ENCODE results near the gene TUBB2A.
"Not testable (repeated sequence)": the region's sequence is repeated elsewhere in the genome, so short reads cannot be mapped to it uniquely, and the experiment has no call there.

The TUBB2A gene

DNA sequence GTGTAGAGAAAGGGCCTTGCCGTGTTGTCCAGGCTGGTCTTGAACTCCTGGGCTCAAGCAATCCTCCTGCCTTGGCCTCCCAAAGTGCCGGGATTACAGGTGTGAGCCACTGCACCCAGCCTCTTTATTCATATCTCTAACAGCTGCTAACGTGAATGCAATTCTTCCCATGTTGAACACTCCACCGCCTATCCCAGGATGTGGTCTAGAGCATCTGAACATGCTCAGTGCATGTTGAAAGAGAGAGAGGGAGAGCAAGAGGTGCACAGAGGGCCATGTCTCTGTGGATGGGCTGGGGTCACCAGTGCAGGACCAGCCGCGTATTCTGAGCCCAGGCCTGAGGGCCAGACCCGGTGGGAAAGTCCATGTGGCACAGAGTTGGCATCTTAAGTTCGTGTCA is 12.8 kb downstream of the TUBB2A start:
- Mint-ChIP-seq H3K4me3 (no peak overlapping the region), H3K9me3 (no peaks in the 10 kb centered on the region), H3K4me1 (peaks cover 11% of the 10 kb centered on the region), H3K27ac (no peak overlapping the region), H3K27me3 (no peaks in the 10 kb centered on the region), H3K36me3 (peaks cover 45% of the 10 kb centered on the region)
- no peak for ATAC-seq

DNA sequence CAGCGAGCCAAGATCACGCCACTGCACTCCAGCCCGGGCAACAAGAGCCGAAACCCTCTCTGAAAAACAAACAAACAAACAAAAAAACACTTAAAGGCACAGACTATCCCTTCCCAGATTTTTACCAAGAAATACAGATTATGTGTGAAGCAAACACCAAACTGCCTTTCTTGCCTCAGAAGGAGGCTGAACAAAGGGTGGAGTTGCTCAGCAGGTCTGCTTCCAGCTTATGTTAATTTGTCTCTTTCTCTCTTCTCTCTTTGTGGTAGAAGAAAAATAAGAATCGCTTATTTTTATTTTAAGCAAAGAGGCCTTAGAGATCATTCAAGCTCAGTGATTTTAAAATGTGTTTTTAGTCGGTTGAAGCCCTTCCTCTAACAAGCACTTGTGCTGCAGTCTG is 14.2 kb downstream of the TUBB2A start:
- Mint-ChIP-seq H3K4me3 (no peak overlapping the region), H3K27me3 (no peaks in the 10 kb centered on the region), H3K9me3 (no peaks in the 10 kb centered on the region), H3K27ac (no peak overlapping the region), H3K4me1 (peaks cover 21% of the 10 kb centered on the region), H3K36me3 (peaks cover 53% of the 10 kb centered on the region)
- ATAC-seq = no peak

DNA sequence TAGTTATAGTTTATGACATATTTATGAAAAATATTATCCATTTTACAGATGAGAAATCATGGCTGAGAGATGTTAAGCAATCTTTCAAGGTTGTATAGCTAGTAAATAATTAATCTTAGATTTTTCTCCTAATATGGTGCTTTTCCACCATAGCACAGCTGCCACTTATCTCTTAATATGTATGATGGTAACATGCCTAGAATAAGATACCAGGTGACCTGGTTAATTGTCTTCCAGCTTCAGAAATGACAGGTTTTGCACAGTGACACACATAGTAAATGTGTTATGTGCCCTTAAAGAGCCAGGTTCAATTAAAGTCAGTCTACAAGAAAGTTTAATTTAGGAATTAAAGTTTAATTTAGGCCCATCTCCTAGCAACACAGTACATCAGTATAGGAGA is 14.8 kb downstream of the TUBB2A start:
- no peaks in the 10 kb centered on the region for H3K27me3 Mint-ChIP-seq
- H3K4me1 Mint-ChIP-seq = peaks cover 21% of the 10 kb centered on the region
- no peak for ATAC-seq
- H3K9me3 Mint-ChIP-seq = no peaks in the 10 kb centered on the region
- H3K27ac Mint-ChIP-seq = no peak overlapping the region
- no peak overlapping the region for H3K4me3 Mint-ChIP-seq
- H3K36me3 Mint-ChIP-seq = peaks cover 53% of the 10 kb centered on the region

DNA sequence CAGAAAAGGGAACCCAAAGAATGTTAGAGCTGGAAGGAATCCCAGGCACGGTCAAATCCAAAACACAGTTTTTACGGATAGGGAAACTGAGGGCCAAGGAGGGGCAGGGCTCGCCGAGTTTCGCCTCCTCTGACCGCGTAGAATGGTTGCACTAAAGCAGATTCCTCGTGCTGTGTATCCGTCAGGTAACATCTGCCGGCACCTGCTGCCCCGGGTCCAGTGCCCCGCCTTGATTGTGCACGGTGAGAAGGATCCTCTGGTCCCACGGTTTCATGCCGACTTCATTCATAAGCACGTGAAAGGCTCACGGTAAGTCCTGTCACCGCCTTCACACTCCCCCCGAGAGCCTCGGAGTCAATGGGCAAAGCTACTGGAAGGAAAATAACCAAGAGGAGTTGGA is 17.1 kb downstream of the TUBB2A start:
- Mint-ChIP-seq H3K4me3 (no peak overlapping the region), H3K4me1 (peaks cover 21% of the 10 kb centered on the region), H3K27me3 (no peaks in the 10 kb centered on the region), H3K36me3 (peaks cover 55% of the 10 kb centered on the region), H3K27ac (no peak overlapping the region), H3K9me3 (no peaks in the 10 kb centered on the region)
- no peak for ATAC-seq

DNA sequence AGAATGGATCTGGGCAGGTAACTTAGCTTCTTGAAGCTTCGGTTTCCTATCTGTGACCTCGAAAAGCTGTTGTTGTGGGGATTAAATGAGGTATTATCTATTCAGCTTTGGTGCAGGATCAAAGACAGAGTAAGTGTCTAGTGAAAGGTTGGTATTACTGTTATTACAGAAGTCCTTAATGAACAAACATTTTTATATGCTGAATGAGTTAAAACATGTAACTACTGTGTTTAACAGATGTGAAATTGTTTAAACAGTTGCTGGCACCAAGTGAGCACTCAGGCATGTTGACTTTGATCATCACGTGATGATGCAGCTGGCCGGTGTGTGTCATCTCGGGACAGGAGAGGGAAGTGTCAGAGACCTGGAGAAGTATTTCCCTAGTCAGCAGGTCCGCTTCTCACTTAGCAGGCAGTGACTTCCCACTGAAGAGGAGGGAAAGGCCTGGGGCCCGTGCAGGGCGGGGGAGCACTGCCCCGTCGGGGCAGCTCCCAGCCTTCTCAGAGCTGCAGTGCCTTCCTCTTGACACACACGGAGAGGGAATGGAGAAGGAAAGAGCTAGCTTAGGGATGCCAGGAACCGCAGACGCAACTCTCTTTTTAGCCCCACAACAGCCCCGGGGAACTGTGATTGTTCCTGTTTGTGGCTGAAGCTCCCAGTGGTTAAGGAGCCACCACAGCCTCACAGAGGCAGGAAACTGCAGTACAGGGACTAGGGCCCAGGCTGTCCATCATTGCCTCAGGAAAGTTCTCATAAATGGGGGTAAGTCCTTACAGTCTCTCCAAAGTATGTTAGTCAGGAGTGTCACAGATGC is 18.0 kb downstream of the TUBB2A start:
- Mint-ChIP-seq H3K4me3 (peak overlapping the region; percentile 14), H3K27ac (peak overlapping the region; percentile 64), H3K9me3 (no peaks in the 10 kb centered on the region), H3K27me3 (no peaks in the 10 kb centered on the region), H3K36me3 (peaks cover 49% of the 10 kb centered on the region), H3K4me1 (peaks cover 14% of the 10 kb centered on the region)
- ATAC-seq = peak; percentile 73

DNA sequence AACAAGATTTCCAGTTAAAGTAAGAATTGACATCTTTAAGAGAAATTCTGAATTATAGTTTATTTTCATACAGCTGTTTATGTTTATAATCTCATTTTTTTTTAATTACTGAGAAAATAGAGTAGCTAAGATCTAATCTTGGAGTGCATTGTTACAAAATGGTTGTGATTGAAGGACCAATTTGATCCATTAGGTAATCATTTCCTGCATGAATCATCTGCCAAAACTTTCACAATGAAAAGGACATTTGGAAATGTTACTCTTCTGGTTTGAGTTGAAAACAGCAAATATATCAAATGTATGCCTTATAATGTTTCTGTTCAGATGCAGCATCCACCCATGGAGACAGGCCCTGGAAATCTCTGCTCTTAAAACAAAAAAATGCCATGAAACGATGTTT is 19.0 kb downstream of the TUBB2A start:
- Mint-ChIP-seq H3K4me3 (no peak overlapping the region), H3K36me3 (peaks cover 51% of the 10 kb centered on the region), H3K27me3 (no peaks in the 10 kb centered on the region), H3K4me1 (peaks cover 14% of the 10 kb centered on the region), H3K9me3 (no peaks in the 10 kb centered on the region), H3K27ac (no peak overlapping the region)
- ATAC-seq = no peak

DNA sequence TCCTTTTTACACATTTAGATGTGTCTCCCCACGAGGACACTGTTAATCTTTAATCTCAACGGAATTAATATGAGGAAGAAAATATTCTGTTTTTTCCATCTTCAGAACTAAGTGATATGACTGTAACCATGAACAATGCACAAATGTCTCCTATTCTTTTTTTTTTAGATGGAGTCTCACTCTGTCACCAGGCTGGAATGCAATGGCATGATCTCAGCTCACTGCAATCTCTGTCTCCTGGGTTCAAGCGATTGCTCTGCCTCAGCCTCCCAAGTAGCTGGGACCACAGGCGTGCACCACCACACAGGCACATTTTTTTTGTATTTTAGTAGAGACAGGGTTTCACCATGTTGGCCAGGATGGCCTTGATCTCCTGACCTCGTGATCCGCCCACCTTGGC is 19.5 kb downstream of the TUBB2A start:
- not testable (repeated sequence) for H3K27me3 Mint-ChIP-seq, H3K9me3 Mint-ChIP-seq, H3K27ac Mint-ChIP-seq, ATAC-seq, H3K4me3 Mint-ChIP-seq
- Mint-ChIP-seq H3K4me1 (peaks cover 14% of the 10 kb centered on the region), H3K36me3 (peaks cover 55% of the 10 kb centered on the region)

DNA sequence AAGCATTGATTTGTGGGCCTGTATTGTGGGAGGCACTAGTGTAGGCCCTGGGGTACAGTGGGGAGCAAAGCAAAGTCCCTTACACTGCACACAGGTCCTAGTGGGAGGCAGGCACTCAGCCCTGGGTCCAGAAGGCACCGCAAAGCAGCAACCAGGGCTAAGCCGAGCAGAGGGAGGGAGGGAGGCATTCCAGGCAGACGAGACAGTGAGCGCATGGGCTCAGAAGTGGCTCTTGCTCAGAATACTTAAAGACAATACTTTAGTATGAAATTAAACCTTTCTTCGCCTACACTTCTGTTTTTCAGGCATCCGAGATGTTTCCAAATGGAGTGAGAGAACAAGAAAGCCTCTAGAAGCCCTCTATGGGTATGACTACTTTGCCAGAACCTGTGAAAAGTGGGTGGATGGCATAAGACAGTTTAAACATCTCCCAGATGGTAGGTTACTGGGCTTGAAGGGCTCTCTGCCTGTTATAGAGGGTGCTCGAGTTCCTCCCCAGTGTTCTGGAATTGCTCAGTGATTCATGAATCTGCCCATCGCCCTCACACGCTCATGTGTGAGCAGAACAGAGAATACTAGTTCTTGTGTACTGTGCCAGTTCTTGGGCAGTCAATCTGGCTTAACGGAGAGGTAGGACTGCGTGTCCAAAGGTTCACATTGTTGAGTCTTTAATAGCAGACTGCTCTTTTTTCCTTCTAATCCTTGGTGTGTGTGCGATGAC is 20.1 kb downstream of the TUBB2A start:
- H3K27me3 Mint-ChIP-seq = no peaks in the 10 kb centered on the region
- ATAC-seq = no peak
- peaks cover 14% of the 10 kb centered on the region for H3K4me1 Mint-ChIP-seq
- H3K9me3 Mint-ChIP-seq = no peaks in the 10 kb centered on the region
- H3K27ac Mint-ChIP-seq = no peak overlapping the region
- no peak overlapping the region for H3K4me3 Mint-ChIP-seq
- peaks cover 58% of the 10 kb centered on the region for H3K36me3 Mint-ChIP-seq

DNA sequence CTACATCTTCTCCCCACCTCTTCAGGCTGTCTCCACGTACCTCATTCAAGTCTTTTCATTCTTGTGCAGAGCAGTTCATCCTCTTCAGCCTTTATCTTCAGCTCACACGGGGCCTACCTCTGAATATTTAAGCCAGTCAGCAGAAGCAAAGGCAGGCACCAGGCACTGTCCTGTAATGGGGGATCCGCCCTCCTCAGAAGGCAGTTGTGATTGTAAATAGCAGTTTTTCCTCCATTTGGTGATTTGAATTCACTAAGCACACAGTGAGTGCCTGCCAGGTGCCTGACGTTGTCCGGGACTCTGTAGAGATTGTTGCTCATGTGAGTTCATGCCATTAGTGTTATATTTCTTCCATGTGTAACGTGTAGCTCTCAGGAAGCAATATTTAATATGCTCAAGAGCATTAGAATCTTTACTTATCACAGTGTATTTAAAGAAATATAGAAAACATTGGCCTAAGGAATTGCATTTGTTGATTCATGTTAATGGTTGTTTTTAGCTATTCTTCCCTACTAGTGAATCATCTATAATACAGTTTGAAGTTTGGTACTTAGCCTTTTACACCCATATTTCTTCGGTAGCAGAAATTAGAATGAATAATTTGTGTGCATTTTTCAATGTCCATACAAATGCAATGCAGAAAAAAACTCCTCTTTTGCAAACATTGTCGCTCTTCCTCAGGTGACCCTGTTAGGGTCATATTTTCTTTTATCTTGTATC is 20.9 kb downstream of the TUBB2A start:
- ATAC-seq = no peak
- H3K4me1 Mint-ChIP-seq = peaks cover 14% of the 10 kb centered on the region
- H3K9me3 Mint-ChIP-seq = no peaks in the 10 kb centered on the region
- no peak overlapping the region for H3K27ac Mint-ChIP-seq
- no peaks in the 10 kb centered on the region for H3K27me3 Mint-ChIP-seq
- H3K36me3 Mint-ChIP-seq = peaks cover 66% of the 10 kb centered on the region
- no peak overlapping the region for H3K4me3 Mint-ChIP-seq

DNA sequence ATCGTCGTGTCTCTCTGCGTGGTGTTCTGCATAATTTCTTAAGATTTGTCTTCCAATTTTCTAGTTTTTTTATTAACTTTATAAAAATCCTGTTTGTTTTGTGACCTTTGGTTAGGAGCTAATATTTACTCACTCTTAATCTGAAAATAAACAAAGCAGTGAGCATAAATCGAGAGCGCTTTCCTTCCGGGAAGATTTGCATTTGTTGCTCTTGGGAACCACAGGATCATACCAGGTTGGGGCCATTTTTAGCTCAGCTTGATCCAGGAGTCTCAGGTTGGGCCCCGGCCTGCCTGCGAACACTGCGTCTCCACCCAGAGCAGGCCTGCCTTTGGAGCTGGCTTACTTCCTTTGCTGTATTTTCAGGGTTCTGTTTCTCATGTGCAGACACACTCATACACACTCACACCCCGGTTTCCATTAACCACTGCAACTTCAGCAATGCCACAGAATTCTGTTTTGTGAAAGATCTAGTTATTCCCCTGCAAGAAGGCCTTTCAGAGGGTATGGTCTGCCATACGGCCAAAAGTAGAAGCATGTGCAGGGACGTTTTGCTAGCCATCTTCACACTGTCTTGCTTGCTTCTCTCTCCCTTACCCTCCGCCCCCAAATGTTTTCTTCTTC is 21.6 kb downstream of the TUBB2A start:
- no peaks in the 10 kb centered on the region for H3K27me3 Mint-ChIP-seq
- H3K27ac Mint-ChIP-seq = no peak overlapping the region
- H3K9me3 Mint-ChIP-seq = no peaks in the 10 kb centered on the region
- H3K4me1 Mint-ChIP-seq = peaks cover 14% of the 10 kb centered on the region
- H3K4me3 Mint-ChIP-seq = no peak overlapping the region
- H3K36me3 Mint-ChIP-seq = peaks cover 66% of the 10 kb centered on the region
- no peak for ATAC-seq

DNA sequence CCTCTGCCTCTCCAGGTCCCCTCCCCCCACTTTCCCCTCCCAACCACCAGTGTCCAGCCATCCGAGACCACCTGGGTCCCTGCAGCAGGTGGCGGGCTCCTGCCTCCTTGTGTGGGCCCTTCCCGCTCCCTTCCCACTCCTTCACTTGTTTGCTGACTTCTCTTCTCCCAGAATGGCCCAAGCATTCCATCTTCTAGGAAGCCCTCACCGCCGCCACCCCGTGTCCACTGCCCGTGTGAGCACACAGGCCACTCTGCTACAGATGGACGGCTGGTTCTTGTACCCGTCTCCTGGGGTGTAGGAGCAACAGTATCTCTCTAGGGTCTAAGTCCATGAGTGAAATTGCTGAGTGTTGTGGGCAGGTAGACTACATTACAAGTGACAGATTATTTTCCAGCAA is 23.8 kb downstream of the TUBB2A start:
- ATAC-seq = no peak
- no peak overlapping the region for H3K4me3 Mint-ChIP-seq
- no peaks in the 10 kb centered on the region for H3K27me3 Mint-ChIP-seq
- no peaks in the 10 kb centered on the region for H3K4me1 Mint-ChIP-seq
- no peaks in the 10 kb centered on the region for H3K9me3 Mint-ChIP-seq
- no peak overlapping the region for H3K27ac Mint-ChIP-seq
- H3K36me3 Mint-ChIP-seq = peaks cover 64% of the 10 kb centered on the region

DNA sequence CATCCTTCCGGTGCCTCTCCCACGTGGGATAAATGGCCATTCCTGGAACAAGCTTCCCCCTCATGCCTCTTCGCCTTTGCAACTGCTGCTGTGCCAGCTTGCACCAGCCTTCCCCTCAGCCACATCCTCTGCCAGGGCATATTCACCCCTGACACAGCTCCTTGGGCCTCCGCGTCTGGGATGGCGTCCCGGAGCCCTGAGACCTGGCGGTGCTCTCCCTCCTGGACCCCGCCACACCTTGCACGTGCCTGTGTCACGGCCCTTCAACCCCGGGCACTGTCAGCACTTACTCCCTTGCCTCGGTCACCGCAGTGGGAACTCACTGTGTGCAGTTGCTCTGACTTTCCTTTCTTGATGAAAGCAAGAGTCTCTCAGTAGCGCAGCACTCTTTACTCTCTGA is 25.6 kb downstream of the TUBB2A start:
- Mint-ChIP-seq H3K27me3 (no peaks in the 10 kb centered on the region), H3K36me3 (peaks cover 57% of the 10 kb centered on the region), H3K9me3 (no peaks in the 10 kb centered on the region), H3K27ac (no peak overlapping the region), H3K4me1 (no peaks in the 10 kb centered on the region), H3K4me3 (no peak overlapping the region)
- ATAC-seq = no peak

DNA sequence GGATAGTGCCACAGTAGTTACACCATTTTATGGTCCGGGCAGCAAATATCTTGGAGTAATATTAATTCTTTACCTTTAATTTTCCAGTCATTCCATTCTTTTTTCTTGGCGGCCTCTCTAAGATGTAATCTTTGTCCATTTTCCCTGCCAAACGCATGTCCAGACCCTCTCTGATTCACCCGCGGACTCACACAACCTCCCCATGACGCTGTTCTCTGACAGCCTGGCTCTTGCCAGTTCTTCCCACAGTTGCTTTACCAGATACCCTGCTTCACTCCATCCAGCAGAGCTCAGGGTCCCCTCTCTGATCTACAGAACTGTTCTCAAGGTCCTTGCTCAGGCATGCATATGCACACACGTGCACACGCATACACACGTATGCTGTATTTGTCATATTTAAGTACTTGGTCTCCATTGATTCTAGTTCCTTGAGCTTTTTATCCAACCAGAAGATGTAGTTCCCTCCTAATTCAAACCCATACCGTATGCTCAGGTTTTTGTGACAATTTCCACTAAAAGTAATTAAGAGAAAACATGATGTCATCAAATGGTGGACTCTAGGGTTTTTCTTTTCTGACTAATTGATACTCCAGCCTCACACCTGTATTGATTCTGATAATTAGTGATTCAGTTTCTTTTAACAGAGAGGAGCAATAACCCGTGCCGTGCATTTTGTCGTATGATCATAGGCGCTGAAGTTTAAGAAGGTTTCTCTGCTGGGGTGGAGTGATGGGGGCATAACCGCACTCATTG is 28.8 kb downstream of the TUBB2A start:
- Mint-ChIP-seq H3K9me3 (no peaks in the 10 kb centered on the region), H3K4me3 (no peak overlapping the region), H3K27me3 (no peaks in the 10 kb centered on the region), H3K4me1 (no peaks in the 10 kb centered on the region), H3K27ac (no peak overlapping the region), H3K36me3 (peaks cover 41% of the 10 kb centered on the region)
- no peak for ATAC-seq

DNA sequence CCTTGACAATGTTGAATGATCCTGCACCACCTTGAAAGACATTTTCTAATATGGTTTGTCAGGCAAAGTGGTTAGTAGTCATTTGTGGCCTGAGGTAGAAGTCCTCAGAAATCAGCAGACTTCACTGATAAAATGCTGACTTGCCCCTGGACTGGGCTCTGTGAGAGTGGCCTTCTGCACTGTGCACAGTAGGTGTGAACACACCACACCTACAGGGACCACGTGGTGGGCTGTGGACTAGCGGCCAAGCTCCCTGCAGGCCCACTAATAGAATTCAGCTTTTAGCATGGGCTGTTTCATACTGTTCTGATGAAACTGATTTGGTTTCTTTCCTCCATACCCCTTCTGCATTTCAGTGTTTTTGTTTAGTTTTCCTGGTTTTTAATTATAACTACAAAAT is 31.5 kb downstream of the TUBB2A start:
- Mint-ChIP-seq H3K36me3 (peaks cover 18% of the 10 kb centered on the region), H3K4me3 (no peak overlapping the region), H3K4me1 (no peaks in the 10 kb centered on the region), H3K27ac (no peak overlapping the region), H3K9me3 (no peaks in the 10 kb centered on the region), H3K27me3 (no peaks in the 10 kb centered on the region)
- ATAC-seq = no peak

DNA sequence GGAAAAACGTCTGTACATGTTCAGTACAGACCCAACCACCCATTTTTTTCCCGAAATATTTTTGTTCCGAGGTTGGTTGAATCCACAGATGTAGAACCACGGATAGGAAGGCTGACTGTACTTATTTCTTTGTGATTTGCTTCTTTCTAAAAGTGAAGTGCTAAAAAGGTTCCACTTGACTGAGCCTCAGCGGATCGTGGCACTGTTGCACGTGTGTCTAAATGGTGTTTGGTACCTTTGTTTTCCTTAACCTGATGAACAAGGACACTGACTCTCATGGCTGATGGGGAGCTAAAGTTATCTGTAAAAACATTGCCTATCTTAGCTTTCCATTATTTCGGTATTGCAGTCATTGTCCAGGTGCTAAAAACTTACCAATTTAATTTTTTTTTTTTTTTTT is 32.7 kb downstream of the TUBB2A start:
- Mint-ChIP-seq H3K36me3 (peaks cover 15% of the 10 kb centered on the region), H3K27me3 (no peaks in the 10 kb centered on the region), H3K4me1 (peaks cover under 1% of the 10 kb centered on the region), H3K4me3 (no peak overlapping the region), H3K27ac (no peak overlapping the region), H3K9me3 (no peaks in the 10 kb centered on the region)
- no peak for ATAC-seq

Measured in stimulated activated memory B cell treated with anti-CD40 and anti-IgM and Interleukin-4, amounts not matched to agents 10 μg/mL and 1 μg/mL and 100 μg/mL, for 72 hours (primary cell).